GM21526 (cell line): ENCODE data around the gene ARNT2.

Experiments
- ATAC-seq: cut with Tn5 transposase; IDR thresholded peaks from one replicate; pipeline ENCODE4 v1.9.1; 2021; ENCODE audit warnings: moderate library complexity; ENCODE audit not compliant: unreplicated experiment, low FRiP score

Gene ARNT2

DNA sequence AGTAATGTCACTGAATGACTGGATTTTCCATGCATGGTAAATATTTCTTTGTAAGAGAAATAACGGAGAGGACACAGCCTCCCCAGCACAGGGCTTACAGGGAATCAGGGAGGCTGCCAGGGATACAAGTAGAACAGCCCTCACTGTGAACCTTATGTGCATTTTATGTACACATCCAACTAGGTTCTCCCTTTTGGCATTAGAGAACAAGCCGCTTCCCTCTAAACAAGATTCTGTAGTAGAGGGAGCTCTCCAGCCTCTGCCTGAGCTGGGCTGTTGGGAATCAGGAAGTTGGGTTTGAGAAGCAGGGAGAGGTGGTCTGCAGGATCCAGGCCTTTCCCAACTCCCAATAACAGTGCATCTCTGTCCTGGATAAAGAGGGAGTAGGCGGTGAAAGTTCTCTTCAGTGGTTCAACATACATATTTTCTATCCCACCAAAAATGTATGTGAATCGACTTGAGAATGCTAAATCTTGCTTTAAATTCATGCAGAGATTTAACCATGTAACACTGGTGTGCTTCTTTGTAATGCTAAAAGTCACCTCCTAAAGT, 83.7 kb downstream of the ARNT2 start:
- ATAC-seq, result no peak

DNA sequence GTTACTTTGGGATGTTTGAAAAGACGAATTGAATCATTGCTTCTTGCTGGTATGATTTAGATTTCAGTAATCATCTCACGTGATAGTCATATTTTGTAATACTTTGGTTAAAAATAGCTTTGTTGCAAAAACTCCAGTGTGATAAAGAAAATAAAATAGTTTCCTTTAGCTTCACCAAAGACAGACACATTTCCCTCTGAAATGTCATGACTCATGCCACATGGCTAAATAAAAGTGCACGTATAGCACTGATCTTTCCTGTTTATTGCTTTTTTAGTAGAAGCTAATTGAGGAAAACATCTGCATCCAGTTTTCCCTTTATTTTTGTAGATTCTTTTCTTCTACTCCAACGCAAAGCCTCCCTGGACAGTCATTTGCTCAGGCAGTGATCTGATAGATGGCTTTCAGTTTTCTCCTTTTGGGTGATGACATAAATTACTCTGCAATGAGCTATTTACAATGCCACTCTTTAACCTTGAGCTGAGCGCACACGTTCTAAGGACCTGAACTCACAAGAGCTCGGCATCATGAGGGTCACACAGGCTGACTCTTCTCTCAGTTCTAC, 84.9 kb downstream of the ARNT2 start:
- no peak for ATAC-seq

- no peak for ATAC-seq
Observed at GRCh38 chr15:80490431-80490990, 86.3 kb downstream of the ARNT2 start.

DNA sequence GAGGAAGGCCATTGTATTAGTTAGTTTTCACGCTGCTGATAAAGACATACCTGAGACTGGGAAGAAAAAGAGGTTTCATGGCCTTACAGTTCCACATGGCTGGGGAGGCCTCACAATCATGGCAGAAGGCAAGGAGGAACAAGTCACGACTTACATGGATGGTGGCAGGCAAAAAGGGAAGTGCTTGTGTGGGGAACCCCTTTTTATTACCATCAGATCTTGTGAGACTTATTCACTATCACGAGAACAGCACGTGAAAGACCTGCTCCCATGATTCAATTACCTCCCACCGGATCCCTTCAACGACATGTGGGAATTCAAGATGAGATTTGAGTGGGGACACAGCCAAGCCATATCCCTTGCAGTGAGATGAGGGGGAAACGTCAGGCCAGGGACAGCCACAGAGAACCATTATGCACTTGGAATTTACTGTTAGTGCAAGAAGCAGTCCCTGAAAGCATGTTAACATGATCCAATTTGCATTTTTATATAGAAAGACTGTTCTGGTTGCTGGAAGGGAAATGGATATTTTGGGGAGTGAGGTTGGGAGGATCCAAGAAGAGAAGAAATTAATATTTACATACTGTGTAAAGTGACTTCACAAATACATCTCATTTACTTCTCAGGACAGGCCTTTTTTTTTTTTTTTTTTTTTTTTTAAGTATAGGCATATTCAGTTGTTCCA, 87.1 kb downstream of the ARNT2 start:
- no peak for ATAC-seq

DNA sequence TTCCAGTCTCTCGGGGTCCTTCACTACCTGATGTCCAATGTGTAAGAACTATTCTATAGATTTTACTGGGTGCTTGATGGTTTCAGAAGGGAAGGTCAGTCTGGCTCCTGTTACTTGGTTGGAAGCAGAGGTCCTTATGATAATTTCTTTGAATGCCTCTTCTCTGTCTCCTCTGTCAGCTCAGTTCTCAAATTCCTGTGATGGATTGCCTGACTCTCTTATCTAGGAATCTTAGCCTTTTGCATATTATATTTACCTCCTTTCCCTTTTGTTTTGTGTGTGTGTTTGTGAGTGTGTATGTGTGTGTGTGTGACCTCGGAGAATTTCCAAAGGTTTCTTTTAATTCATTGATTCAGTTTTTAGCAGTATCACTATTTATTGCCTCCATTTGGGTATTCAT, 88.2 kb downstream of the ARNT2 start:
- ATAC-seq, result no peak

DNA sequence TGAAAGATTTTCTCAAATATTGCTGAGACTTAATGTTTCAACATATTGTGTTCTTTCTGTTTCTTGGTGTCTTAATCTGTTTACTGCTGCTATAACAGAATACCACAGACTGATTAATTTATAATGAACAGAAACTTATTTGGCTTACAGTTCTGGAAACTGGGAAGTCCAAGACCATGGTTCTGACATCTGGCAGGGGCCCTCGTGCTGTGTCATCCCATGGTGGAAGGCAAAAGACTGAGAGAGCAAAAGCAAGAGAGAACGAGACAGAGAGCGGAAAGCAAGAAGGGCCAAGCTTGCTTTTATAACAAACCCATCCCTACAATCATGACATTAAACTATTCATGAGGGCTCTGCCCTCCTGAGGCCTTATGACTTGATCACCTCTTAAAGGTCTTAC, 88.7 kb downstream of the ARNT2 start:
- ATAC-seq, result no peak

DNA sequence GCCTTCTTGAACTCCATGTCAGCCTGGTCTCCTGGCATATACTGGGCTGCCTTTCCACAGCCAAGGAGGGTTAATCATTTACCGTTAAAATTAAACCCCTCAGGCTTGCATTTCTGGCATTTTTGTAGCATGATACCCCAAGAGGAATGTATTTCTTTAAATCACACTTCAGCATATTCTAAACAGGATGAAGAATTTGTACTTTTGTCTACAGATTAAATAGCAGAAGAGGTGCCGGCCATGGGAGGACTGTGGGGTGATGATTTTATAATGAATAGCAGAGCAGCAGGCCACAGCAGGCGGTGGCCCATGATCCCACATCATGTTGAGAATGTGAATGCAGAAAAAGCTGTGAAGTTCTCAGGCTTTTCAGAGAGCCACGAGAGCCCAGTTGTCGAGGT, 90.2 kb downstream of the ARNT2 start:
- no peak for ATAC-seq

- ATAC-seq, result no peak
Observed at GRCh38 chr15:80494756-80495155, 90.6 kb downstream of the ARNT2 start.

DNA sequence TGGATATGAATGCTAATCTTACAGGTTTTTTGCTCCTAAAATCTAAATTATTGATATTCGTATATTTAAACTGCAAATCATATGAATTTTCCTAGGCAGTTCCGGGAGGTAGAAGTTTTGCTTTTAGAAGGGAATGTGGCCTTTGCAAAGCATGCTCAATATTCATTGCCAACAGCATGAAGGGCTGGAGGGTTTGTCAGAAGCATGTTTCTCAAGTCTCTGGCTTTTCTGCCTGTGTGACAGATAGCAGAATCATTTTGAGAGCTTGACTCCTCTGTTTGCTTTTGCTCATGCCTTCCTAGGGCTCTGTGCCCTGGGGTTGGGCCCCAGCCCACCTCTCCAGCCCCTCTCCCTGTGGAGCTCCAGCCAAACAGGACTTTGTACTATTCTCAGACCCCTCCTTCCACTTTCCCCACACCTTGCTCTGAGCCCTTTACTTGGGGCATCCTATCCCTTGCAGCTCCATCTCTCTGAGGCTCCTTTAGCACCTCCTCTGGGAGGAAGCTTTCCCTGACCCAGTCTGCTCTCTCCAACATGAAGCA, 91.3 kb downstream of the ARNT2 start:
- ATAC-seq, result no peak

- ATAC-seq, result no peak
Observed at GRCh38 chr15:80496096-80496495, 91.9 kb downstream of the ARNT2 start.

DNA sequence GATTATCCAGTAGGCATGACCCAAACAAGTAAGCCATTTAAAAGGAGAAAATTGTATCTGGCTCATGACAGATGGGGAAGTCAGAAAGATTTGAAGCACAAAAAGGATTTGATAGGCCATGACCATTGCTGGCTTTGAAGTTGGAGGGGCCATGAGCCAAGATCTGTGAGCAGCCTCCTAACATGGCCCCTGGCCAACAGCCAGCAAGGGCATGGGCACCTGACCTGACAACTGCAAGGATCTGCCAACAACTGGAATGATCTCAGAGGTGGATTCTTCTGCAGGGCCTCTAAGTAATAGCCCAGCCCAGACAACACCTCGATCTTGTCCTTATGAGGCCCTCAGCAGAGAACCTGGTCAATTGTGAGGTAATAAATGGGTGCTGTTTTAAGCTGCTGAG, 93.0 kb downstream of the ARNT2 start:
- ATAC-seq, result no peak

GRCh38 chr15:80498652-80499051, 94.5 kb downstream of the ARNT2 start:
- ATAC-seq, result no peak

- ATAC-seq, result no peak
Observed at GRCh38 chr15:80500021-80500420, 95.8 kb downstream of the ARNT2 start.

DNA sequence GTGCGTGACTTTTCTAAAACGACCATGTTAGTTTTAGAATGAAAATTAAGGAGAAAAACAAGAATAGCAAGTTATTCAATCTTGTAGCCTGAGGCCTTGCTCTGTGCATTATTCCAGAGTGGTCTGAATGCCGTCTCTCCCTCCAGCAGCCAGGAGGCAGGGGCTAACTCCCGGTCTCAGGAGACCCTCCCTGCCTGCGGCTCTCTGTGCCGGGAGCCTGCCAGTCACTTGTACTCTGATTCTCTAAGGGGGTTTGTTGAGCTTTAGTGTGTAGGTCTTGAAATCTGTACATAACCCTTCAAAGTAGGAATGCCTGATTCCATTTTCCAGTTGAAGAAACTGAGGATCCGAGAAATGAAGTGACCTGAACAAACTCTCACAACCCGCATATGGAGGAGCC, 97.3 kb downstream of the ARNT2 start:
- no peak for ATAC-seq

DNA sequence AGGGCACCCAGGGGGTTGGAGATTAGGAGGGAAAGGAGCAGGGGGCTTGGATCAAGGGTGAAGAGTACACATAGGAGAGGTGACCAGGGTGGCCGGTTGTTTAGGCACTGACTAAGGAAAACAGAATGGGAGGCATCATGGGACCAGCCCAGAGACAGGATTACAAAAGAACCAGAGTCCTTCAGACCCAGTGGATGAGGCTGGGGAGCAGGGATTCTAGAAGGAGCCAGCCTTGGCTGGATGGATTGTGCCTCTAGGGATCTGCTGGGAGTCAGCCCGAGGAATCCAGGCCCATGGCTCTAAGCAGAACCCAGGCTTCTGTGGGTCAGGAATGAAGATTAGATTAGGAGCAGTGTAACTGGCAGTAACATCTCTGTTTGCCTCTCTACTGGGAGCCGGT, 98.6 kb downstream of the ARNT2 start:
- ATAC-seq, result no peak

- no peak for ATAC-seq
Observed at GRCh38 chr15:80503319-80503952, 99.3 kb downstream of the ARNT2 start.

DNA sequence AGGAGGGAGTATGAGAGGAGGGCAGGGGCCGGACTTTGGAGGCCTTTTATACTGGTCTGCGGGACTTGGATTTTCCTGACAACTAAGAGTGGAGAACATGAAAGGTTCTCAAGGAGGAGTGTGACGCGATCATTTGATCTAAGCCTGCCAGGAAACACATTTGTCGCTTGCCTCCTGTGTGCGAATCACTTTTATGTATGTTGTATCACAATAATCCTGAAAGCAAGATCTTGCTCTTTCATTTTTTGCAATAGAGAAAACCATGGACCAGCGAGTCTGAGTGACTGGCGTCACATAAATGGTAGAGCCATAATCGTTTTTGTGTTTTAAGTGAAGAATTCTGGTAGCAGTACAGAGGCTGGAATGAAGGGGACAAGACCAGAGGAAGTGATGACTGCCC, 100.7 kb downstream of the ARNT2 start:
- ATAC-seq, result no peak

DNA sequence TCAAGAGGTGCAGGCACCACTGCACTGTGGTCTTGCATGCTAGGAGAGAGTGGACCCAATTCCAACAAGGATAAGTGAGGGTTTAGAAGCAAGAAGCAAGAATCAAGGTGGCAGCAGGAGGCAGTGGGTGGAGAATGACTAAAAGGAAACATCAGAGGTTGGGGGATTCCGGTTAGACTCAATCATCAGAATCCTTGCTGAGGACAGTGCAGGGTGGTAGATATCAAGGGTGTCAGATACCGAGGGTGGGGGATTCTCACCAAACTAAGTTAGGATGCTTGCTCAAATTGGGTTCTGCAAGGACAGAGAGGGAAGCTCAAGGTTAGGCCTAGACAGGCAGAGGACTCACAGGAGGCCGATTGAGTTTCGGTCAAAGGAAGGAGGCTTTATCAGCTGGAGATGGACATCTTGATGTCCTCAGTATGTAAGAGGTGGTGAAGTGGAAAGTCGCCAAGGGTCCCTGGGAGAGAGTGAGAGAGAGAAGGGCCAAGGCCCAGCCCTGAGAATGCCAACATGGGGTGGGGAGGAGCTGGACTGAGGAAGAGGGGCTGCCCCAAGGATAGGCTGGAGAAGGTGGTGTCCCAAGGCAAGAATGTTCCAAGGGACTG, 102.2 kb downstream of the ARNT2 start:
- no peak for ATAC-seq

- ATAC-seq, result no peak
Observed at GRCh38 chr15:80507131-80507530, 102.9 kb downstream of the ARNT2 start.

- ATAC-seq, result no peak
Observed at GRCh38 chr15:80507638-80508316, 103.6 kb downstream of the ARNT2 start.
